NCI-H524 (cell line): Measurements from ENCODE around the gene MFRP.
"Not testable (repeated sequence)": the region's sequence is repeated elsewhere in the genome, so short reads cannot be mapped to it uniquely, and the experiment has no call there.

Source experiments
- DNase-seq, 2 experiments: peaks; one replicate each; lab custom pipeline; 2025; lab: John Stamatoyannopoulos, UW

Gene MFRP

DNA sequence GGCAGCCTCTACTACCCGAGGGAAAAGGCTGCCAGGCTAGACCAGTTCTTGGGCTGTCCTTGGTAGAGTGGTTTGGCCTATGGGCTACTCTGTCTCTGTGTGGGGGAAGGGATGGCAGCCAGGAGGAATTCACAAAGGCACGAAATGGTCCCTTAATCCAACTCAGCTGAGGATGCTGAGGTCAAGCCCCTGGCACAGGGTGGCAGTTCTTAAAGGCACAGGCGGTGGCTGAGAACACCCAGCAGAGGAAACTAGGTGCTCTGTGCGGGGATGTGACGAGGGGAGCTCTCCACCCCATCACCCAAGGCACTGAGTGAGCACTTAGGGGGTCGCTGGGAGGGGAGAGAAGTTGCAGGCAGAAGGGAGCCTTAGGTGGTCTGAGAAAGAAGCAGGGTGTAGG, at the start of gene MFRP:
TSS of gene MFRP (minus strand) at position 101 of the 400 bp plus-strand sequence. CDS start 192 bp downstream, outside the sequence.
- DNase-seq, result no peak

DNA sequence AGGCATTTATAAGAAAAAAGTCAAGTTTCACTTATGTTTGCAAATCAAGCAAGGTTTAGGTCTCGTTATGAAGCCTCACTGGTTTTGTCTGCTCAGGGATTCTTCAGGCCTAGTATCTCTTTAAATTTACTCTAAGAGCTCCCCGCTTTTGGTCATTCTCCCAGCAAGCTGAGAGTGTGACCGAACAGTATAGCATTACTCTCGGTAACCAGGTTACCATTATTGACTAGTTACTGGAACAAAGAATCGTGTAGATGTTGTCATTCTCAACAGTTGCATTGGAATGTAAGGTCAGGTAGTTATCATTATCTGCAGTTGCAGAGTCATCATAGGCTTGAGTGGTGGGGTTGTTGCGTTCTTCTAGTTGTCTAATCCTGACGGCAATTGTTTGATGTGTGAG, 44.8 kb upstream of the MFRP start:
- no peak for DNase-seq

DNA sequence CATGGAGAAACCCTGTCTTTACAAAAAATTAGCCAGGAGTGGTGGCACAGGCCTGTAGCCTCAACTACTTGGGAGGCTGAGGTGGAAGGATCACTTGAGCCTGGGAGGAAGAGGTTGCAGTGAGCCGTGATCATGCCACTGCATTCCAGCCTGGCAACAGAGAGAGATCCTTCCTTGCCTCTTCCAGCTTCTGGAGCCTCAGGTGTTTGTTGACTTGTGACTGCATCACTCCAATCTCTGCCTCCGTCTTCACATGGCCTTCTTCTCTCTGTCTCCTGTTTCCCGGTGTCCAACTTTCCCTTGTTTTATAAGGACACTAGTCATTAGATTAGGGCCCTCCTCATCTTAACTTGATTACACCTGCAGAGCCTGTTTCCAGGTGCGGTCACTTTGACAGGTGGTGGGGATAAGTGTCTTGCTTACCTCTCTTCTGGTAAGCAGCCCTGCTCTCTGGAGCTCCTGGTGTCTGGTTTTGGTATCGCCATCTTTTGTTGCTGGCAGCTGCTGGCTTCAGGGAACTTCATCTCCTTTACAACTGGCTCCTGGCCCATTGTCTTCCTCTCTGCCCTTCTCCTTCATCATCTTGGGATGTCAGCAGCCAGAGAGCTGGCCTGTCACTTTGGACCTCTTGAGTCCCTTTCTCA, 43.2 kb upstream of the MFRP start:
- peak; percentile 4 to 8 for DNase-seq

DNA sequence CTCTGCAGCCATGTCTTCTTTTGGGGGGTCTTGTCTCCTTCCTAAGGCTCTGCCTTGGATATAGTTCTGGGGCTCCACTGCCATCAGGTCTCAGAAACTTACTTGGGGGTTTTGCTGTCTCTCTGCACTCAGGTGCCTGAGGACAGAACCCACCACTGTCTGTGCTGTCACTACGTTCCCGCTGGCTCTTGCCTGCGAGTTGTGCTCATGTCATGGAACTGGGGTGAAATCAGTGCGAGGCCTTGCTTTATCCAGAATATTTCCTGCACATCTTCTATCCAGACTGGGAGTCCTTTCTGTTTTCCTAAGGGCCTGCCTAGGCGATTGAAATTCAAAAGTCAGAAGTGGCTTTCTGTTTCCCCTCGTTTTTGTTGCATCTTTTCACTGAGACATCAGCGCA, 41.6 kb upstream of the MFRP start:
- DNase-seq, result no peak

DNA sequence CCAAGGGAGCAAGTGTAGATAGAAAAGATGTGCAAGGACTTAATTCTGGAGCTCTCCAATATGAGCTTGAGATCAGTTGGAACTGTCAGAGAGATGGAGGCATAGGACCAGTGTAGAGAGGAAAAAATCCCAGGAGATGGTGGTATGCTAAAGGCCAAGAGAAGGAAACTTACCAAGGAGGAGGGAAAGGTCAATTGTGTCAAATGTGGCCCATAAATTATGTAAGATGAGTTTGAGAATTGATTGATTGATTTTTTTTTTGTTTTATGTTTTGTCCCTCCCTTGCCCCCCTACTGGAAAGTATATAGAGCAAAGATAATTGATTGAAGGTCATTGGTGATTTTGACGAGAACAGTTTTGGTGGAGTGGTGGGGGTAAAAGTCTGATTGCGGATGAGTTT, 37.8 kb upstream of the MFRP start:
- no peak for DNase-seq

DNA sequence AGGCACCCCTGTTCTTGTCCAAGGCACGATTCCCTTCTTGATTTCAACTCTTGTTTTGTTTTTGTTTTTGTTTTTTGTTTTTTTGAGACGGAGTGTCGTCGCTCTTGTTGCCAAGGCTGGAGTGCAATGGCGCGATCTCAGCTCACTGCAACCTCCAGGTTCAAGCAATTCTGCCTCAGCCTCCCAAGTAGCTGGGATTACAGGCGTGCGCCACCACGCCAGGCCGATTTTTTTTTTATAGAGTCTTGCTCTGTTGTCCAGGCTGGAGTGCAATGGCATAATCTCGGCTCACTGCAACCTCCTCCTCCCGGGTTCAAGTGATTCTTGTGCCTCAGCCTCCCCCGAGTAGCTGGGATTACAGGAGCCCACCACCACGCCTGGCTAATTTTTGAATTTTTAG, 36.0 kb upstream of the MFRP start:
- not testable (repeated sequence) for DNase-seq

DNA sequence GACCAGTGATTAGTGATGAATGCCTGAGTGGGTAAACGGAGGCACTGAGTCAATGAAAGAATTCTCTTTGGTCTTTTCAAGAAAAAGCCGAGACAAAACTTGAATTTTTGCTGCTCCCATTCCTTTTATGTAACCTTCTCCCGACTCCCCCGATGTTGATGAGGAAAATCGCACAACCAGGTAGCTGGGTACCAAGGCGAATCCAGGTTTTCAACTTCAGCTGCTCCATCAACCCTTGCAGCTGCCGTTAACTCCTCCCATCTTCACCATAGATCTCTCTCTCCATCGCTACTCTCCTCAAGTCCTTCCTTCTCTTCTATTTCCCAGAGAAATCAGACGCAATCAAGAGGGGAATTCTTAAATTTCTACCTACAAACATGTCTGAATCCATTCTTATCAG, 35.6 kb upstream of the MFRP start:
- no peak for DNase-seq

DNA sequence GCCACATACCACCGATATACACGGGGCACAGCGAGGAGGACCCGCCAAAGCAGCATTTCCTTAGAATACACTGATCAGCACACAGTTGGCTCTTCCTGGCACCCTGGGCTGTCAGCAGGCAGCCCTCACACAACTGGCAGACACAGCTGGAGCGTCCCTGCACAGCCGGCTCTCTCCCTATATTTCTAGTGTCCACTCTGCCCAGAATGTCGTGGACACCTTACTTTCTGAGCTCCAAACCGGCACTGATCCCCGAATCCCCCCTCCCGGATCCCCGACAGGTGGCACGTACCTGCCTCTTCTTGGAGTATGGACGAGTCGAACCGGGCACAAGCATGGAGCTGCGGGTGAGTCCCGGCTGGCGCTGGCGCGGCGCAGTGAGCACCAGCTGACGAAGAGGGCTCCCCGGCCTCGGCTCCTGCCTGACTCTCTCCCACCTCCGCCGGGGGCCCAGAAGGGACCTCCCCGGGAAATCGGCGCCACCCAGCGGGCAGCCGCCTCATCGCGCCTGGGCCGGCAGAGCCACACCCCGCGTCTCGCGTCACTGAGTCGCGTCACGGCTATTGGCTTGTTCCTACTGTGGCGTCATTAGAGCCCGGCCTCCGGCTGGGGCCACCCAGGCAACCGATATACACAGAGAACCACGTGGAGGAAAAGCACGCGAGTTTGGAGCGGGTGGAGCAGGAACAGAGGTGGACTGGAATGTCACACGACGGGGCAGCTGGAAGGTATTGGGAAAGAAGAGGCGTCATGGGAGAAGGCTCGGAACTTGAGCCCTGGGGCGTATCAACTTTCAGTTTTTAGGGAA, 34.9 kb upstream of the MFRP start, which contains the start of gene USP2:
TSS of gene USP2 (minus strand) at position 510 of the 808 bp plus-strand sequence. CDS start 8,210 bp downstream, outside the sequence.
- DNase-seq, result peak; percentile 80 to 93

DNA sequence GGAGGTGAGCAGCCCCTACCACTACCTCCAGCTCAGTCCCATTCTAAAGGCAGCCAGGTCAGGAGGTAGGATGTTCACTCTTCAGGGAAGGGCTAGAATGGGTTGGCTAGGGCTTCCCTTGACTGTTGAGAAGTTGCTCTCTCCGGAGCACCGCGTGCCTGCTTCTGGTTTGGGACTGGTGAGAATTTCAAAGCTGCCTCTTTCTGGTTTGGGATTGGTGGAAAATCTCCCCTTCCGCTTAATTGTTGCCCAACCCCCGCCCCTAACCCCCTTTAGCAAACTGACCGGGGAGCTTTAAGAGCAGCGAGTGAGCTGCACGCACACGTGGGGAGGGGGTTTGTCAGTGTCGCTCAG, 34.3 kb upstream of the MFRP start:
- DNase-seq, result no peak

DNA sequence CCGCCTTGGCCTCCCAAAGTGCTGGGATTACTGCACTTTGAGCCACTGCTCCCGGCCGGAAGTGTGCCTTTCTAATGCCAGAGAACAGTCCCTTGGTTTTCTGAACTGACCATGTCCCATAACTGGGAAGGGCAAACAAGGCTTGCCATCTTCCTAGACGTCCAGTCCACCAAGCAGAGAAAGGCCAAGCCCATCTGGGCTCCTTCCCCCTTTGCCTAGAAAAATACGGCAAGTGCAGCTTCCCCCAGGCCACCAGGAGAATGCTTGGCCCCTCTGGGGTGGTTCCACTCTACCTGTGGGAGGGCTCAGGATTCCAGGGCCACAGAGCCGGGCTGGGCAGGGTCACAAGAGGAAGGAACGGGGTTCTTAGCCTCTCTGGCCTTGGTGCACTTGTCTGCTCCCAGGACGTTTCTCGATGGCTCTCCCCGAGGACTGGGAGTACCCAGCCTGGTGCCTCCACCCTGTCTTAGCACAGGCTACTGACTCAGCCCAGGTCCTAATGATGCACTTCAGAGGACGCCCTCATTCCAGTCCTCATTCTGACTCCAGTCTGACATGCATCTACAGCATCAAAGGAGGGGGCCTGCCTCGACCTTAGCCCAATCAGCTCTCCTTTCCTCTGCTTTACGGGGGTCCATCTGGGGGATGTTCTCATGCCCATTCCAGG, 33.8 kb upstream of the MFRP start:
- DNase-seq, result no peak

DNA sequence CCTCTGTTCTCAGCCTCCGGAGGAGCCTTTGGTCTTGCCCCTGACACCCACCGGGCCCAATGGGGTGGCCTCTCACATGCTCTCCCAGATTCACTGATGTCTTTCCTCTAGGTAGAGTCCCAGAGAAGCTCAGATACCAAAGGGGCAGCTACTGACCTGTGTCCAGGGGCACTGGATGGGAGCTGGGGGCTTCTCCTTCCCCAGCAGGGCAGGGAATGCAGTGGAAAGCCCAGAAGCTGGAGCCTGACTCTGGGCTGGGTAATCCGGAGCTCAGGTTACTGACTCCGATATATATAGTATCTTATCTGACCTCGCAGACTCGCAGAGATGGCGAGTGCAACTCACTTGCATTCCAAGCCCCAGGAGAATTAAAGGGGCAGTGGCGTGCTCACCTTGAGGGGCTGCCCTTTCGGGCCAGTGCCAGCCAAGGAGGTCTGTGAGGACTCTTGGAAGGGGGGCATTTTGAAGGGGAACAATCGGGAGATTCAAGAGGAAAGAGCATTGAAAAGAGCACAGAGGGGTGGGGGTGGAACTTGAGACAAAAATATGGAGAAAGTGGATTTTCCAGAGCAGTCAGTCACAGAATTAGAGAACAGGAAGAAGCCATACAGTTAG, 32.5 kb upstream of the MFRP start:
- DNase-seq, result no peak

DNA sequence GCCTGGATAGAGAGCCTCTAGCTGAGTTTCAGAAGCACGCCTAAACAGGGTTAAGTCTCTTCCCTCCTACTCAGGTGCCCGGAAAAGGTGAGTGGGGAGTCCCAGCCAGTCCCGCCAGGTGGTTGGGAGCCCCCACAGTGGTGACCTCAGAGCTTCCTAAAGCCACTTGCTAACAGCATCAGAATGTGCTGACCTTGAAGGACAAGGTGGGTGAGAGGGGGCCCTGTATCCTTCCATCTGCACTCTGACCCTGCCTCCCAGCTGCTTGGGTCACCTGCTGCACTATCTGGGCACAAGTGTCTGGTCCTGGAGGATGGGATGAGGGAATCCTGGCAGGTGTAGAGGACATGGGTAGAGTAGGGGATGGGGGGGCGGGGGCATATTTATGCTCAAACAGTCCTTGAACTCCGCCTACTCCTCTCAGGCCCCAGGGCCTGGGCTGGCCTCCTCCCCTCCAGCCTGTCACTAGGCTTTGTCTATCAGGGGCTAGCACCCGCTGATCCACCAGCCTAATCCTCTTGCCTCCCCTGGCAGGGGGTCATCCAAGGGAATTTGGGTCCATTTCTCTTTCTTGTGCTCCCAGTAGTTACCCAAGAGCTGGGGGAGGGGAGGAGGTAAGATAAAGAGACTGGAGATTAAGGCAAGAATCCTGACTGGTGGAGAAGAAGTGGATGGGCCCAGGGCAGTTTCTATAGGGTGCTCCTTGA, 31.6 kb upstream of the MFRP start:
- DNase-seq, result no peak

DNA sequence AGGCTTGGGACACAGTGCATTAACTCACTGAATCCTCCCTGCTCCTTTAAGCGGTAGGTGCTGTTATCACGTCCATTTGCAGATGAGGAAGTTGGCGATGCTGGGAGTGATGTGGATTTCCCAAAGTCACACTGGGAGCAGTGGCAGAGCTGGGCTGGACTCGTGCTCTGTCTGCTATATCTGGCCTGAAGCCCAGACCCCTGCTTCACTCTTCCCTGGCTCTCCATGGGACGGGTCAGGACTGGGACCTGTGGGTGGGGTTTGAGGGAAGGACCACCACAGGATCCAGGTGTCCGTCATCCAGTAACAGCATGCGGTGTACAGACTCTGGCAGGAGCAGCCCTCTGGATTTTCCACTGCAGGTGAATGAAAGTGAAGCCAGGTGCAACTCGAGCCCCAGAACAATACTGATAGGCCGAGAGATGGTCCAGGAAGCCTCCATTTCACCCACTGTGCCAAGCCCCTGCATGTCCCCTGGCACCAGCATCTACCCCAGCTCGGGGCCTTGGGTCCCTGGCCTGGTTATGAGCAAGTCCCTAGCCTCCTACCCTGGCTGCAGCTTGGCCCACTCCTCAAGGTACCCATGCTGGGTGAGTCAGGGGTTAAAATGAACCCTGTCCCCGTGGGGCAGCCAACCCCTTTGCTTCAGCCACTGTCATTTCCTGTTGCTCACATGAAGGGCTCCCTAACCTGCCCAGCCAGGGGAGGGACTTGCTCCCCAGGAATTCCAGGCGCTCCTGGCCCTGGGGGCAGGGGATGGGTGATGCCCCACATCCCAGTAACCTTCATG, 30.8 kb upstream of the MFRP start:
- DNase-seq, result no peak

DNA sequence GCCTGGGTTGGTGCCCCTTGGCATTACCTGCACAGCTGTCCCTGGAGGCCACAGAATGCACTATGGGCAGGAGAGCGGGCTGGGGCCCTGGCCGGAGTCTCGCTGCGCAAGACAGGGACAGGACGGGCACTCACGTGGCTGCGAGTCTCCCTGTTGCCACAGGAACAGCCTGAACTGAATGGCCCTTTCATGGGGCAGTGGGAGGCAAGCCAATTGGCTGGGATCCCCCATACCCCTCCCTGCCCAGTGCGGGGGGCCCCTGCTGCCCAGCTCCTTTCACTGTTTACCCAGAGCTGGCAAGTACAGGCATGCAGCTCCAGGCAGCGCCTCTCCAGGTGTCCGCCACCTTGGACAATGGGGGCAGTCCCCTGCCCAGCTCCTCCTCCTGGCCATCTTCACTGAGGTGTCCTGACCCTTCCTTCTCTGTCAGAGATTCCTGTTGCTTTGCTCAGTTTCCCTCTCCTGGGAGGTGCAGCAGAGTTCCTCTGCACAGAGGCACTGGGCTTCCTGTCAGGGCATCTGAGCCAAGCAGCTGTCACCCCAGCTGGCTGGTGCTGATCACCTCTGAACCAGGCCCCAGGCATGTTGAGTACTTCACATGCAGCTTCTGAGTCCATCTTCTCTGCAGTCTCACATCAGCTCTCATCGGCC, 29.8 kb upstream of the MFRP start:
- peak; percentile 61 to 80 for DNase-seq

DNA sequence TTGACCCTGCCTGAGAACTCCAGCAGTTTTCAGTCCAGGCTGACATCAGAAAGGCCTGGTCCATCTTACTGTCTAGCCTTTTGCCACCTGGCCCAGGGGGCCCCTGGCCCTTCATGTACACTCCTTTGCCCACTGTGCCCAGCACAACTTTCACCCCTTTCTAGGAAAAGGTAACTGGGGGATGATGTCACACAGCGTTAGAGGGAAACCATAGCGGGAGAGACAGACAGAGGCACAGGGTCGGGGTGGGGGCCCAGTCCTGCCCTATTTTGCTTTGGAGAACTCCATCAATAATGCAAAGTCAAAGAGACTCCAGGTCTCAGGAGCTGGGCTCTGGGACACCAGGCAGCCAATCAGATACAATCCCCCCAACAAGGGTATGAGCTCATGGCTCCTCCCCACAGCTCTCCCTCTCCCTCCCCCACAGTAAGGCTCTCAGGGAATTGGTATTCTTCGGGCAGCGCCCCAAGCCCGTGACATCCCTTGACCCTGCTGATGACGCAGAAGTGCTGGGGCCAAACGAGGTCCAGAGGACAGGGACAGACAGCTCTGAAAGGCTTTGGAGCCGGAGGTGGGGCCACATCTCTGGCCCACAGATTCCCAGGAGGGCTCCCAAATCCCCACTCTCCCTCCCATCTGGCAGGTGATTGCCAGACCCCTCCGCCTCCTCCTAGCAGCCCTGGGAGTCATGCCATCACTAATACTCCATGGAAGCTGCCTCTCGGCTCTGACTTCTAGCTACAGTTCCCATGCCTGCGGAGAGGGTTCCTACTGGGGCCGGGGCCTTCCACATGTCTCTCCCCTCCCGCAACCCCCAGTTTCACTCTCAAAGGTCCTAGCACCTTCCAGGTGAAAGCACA, 29.1 kb upstream of the MFRP start:
- peak; percentile 63 to 80 for DNase-seq

DNA sequence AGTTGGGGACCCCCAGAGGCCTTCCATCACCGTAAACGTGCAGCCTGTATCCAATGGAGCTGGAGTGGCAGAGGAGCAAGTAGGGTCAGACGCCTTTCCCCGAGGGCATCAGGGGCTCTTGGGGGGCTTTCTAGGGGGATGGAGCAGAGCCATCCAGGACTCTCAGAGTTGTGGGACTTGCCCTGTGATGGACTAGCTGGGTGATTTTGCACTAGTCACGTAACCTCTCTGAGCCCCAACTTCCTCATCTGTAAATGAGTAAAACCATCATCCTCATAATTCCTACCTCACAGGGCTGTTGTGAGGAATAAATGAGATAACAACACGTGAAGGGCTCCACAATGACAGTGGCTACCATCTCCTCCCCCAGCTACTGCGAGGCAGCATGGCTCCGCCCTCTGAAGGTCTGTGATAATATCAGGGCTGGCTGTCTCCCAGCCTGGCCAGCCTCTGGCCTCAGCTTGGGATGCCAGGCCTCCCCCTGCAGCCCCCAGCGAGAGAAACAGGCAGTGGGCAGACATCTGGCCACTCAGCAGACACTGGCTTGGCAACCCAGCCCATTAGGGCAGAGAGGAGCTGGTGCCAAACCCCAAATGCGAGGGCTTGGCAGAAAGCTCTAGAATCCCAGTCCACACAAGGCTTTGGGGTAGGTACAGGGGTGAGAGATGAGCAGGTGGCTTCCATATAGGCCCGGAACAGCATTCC, 28.3 kb upstream of the MFRP start:
- DNase-seq, result peak in 1 of 2 experiments; percentile 22

DNA sequence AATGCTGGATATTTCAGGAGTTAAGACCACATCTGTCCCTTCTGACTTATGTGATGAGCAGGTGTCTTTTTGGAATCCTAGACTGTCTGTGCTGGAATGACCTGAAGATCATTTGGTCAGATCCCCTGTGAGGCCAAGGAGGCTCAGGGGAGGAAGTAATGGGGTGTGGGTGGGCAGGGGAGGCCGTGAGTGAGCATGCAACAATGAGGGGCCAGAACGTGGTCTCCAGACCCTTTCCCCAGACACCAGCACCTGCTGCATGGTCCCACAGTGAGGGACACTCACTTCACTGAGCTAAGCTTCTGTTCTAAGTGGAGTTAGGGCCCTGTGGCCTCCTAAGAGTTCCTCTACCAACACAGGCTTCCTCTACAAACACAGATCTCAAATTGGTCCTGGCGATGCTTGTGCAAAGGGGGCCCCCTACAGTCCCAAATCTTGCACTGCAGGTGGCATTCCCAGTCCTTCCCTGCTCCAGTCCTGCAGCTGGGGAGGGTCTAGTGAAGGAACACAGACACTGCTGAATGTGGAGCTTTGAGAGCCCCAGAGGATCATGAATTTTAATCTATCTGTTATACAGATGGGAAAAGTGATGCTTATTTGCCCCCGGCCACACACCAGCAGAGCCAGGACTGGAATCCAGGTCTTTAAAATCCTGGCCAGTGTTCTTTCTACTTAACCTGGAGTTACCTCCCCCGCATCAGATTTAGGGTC, 27.6 kb upstream of the MFRP start:
- peak; percentile 29 to 76 for DNase-seq
